KMS-11 (cell line): Measurements from ENCODE around the gene NOCT.

Experiments
- H2AFZ ChIP-seq: fragments of 200-600 bp; sonication (generic); 2 replicates; pipeline ENCODE4 v1.6.1; 2016; ENCODE audit warnings: antibody characterized with exemption, mixed run types, low read depth
- H3K27ac ChIP-seq: fragments of 200-600 bp; sonication (generic); 2 replicates; pipeline ENCODE4 v1.6.1; 2016; ENCODE audit warnings: mild to moderate bottlenecking, mixed run types
- H3K27me3 ChIP-seq: fragments of 200-600 bp; sonication (generic); 2 replicates; pipeline ENCODE4 v1.6.1; 2017; ENCODE audit warnings: mild to moderate bottlenecking, low read depth, mixed run types, moderate library complexity; ENCODE audit not compliant: insufficient read depth
- H3K36me3 ChIP-seq: fragments of 200-600 bp; sonication (generic); 2 replicates; pipeline ENCODE4 v1.6.1; 2017; ENCODE audit warnings: mild to moderate bottlenecking, mixed run types; ENCODE audit not compliant: insufficient read depth
- H3K4me1 ChIP-seq: fragments of 200-600 bp; sonication (generic); 2 replicates; pipeline ENCODE4 v1.6.1; 2016; ENCODE audit warnings: mild to moderate bottlenecking, low read depth, mixed run types; ENCODE audit not compliant: poor library complexity, severe bottlenecking
- H3K4me2 ChIP-seq: fragments of 200-600 bp; sonication (generic); 2 replicates; pipeline ENCODE4 v1.7.0; 2016; ENCODE audit warnings: mild to moderate bottlenecking, mixed run types
- H3K4me3 ChIP-seq: fragments of 200-600 bp; sonication (generic); IDR thresholded peaks from 2 replicates; pipeline ENCODE4 v1.6.1; 2017; ENCODE audit warnings: low read depth, low read length, mixed read lengths; ENCODE audit not compliant: insufficient read depth
- H3K79me2 ChIP-seq: fragments of 200-600 bp; sonication (generic); 2 replicates; pipeline ENCODE4 v1.6.1; 2016; ENCODE audit warnings: low read depth, mixed run types; ENCODE audit not compliant: insufficient read depth
- H3K9ac ChIP-seq: fragments of 200-600 bp; sonication (generic); 2 replicates; pipeline ENCODE4 v1.6.1; 2016; ENCODE audit warnings: mild to moderate bottlenecking, mixed run types
- H4K20me1 ChIP-seq: fragments of 200-600 bp; sonication (generic); 2 replicates; pipeline ENCODE4 v1.6.1; 2016; ENCODE audit warnings: mild to moderate bottlenecking, mixed run types; ENCODE audit not compliant: insufficient read depth
- CTCF ChIP-seq: fragments of 200-600 bp; sonication (generic); conservative IDR thresholded peaks from 2 replicates; pipeline ENCODE4 v1.6.1; 2017; ENCODE audit warnings: low read depth, mild to moderate bottlenecking, antibody characterized with exemption, low read length, moderate library complexity, mixed read lengths

The NOCT gene

GRCh38 chr4:139014371-139015268 lies 961 bp upstream of the NOCT start:
- TF ChIP-seq CTCF, result no peak
- peaks cover 34% of the 10 kb centered on the region; the same call in 1 of the 2 replicates for H3K79me2 ChIP-seq
- no peaks in the 10 kb centered on the region; the same call in 1 of the 2 replicates for H4K20me1 ChIP-seq
- peak overlapping the region; percentile 59 for H2AFZ ChIP-seq
- H3K4me2 ChIP-seq, result peak overlapping the region; percentile 69
- no peaks in the 10 kb centered on the region for H3K27me3 ChIP-seq
- H3K9ac ChIP-seq, result peak overlapping the region; percentile 90
- H3K4me3 ChIP-seq, result no peak overlapping the region
- H3K27ac ChIP-seq, result peak overlapping the region; percentile 92
- H3K4me1 ChIP-seq, result peaks cover 35% of the 10 kb centered on the region
- H3K36me3 ChIP-seq, result no peaks in the 10 kb centered on the region

GRCh38 chr4:139015948-139016471 lies 429 bp downstream of the NOCT start:
- H3K4me3 ChIP-seq, result no peak overlapping the region
- no peaks in the 10 kb centered on the region for H3K27me3 ChIP-seq
- H4K20me1 ChIP-seq, result no peaks in the 10 kb centered on the region; the same call in 1 of the 2 replicates
- peak overlapping the region; percentile 59 for H2AFZ ChIP-seq
- H3K9ac ChIP-seq, result peak overlapping the region; percentile 90
- H3K79me2 ChIP-seq, result peaks cover 47% of the 10 kb centered on the region; the same call in 1 of the 2 replicates
- H3K27ac ChIP-seq, result peak overlapping the region; percentile 92
- no peak for TF ChIP-seq CTCF
- H3K36me3 ChIP-seq, result no peaks in the 10 kb centered on the region
- peak overlapping the region; percentile 50 for H3K4me2 ChIP-seq
- peaks cover 35% of the 10 kb centered on the region for H3K4me1 ChIP-seq

- no peak overlapping the region for H3K27ac ChIP-seq
- H3K79me2 ChIP-seq, result peaks cover 65% of the 10 kb centered on the region; the same call in 1 of the 2 replicates
- H4K20me1 ChIP-seq, result peaks cover 6% of the 10 kb centered on the region
- no peak overlapping the region for H3K4me3 ChIP-seq
- no peaks in the 10 kb centered on the region for H3K27me3 ChIP-seq
- peaks cover 35% of the 10 kb centered on the region for H3K4me1 ChIP-seq
- H2AFZ ChIP-seq, result no peak overlapping the region
- no peak overlapping the region for H3K9ac ChIP-seq
- TF ChIP-seq CTCF, result no peak
- H3K4me2 ChIP-seq, result peak overlapping the region; percentile 31; the same call in 1 of the 2 replicates
- no peaks in the 10 kb centered on the region for H3K36me3 ChIP-seq
Observed at GRCh38 chr4:139017861-139018260, 2.3 kb downstream of the NOCT start.

- Histone ChIP-seq H3K4me2 (peak overlapping the region; percentile 31; the same call in 1 of the 2 replicates), H3K27me3 (no peaks in the 10 kb centered on the region), H3K9ac (no peak overlapping the region), H4K20me1 (peaks cover 11% of the 10 kb centered on the region), H2AFZ (no peak overlapping the region), H3K4me3 (no peak overlapping the region), H3K27ac (no peak overlapping the region), H3K36me3 (no peaks in the 10 kb centered on the region), H3K79me2 (peaks cover 72% of the 10 kb centered on the region; the same call in 1 of the 2 replicates), H3K4me1 (peaks cover 35% of the 10 kb centered on the region)
- TF ChIP-seq CTCF, result no peak
Observed at GRCh38 chr4:139018501-139018900, 2.9 kb downstream of the NOCT start.
